Endothelial cell of umbilical vein (primary cell): Measurements from ENCODE around the gene KCTD13. TPM values are rescaled to one million over a fixed set of nuclear protein-coding genes. Genes with fewer than 3 reads are reported as not detected.
A peak's percentile ranks its signal among the peaks of the same experiment; 100 is the strongest.

Source experiments
- BruUV-seq: library from RNA; stranded (reverse); fragments of 400-500 nt; replicated peaks from 2 replicates; lab custom pipeline; 2021; lab: Mats Ljungman, UMichigan
- CTCF ChIA-PET: fragments of 300-600, 350-600 bp; sonication (Branson Sonifier 250); formaldehyde crosslinking; loops from one replicate; lab custom pipeline; 2021; ENCODE audit warnings: antibody characterized with exemption, inconsistent platforms; lab: Charles Lee
- POLR2A ChIA-PET: fragments of 300-600, 350-600 bp; sonication (Branson Sonifier 250); formaldehyde crosslinking; loops from one replicate; lab custom pipeline; 2021; ENCODE audit warnings: antibody characterized with exemption, inconsistent platforms; lab: Charles Lee
- DNase-seq: peaks from one replicate; pipeline ENCODE4 v3.0.0-alpha.2; 2011; ENCODE audit warnings: low read depth, low spot score
- FAIRE-seq: peaks from 2 replicates; lab custom pipeline; 2011; peaks lifted over from hg19 to GRCh38; lab: Jason Lieb, UNC
- H2AFZ ChIP-seq: 2 replicates; pipeline ENCODE4 v1.6.0; 2012; ENCODE audit warnings: low read depth, low read length, control low read depth, inconsistent platforms
- H3K27ac ChIP-seq: 2 replicates; pipeline ENCODE4 v1.5.1; 2011; ENCODE audit warnings: low read depth, mild to moderate bottlenecking, control low read depth, low read length, moderate library complexity; ENCODE audit not compliant: insufficient read depth
- H3K27me3 ChIP-seq, 2 experiments: 2 replicates each; pipeline versions ENCODE4 v1.6.0 to v1.6.1; 2011; ENCODE audit warnings: low read length in 2 of 2, mixed read lengths in 1 of 2; ENCODE audit not compliant: control insufficient read depth in 2 of 2, insufficient read depth in 2 of 2
- H3K36me3 ChIP-seq, 2 experiments: 2 replicates in 1 of 2; 3 replicates in 1 of 2; pipeline ENCODE4 v1.5.1; 2011; ENCODE audit warnings: low read length in 2 of 2, mild to moderate bottlenecking in 1 of 2, moderate library complexity in 1 of 2; ENCODE audit not compliant: control insufficient read depth in 2 of 2, insufficient read depth in 2 of 2; ENCODE audit errors: extremely low read depth in 1 of 2
- H3K4me1 ChIP-seq: 3 replicates; pipeline ENCODE4 v1.5.1; 2011; ENCODE audit warnings: mild to moderate bottlenecking, low read length; ENCODE audit not compliant: control insufficient read depth, insufficient read depth; ENCODE audit errors: extremely low read depth
- H3K4me2 ChIP-seq: 2 replicates; pipeline ENCODE4 v1.6.1; 2011; ENCODE audit warnings: low read length, control low read depth, mixed read lengths; ENCODE audit not compliant: insufficient read depth
- H3K4me3 ChIP-seq, 3 experiments: fragments of 200-600 bp in 1 of 3; sonication (generic), shearing (Covaris generic) in 1 of 3; replicated peaks in 1 of 3; 2 replicates each; pipeline ENCODE4 v1.5.1; 2011 to 2016; ENCODE audit warnings: control low read depth in 3 of 3, low read length in 3 of 3, mild to moderate bottlenecking in 2 of 3, inconsistent platforms in 1 of 3, low read depth in 1 of 3, moderate library complexity in 1 of 3; ENCODE audit not compliant: insufficient read depth in 1 of 3
- H3K79me2 ChIP-seq: 2 replicates; pipeline ENCODE4 v1.6.0; 2012; ENCODE audit warnings: low read length, inconsistent platforms; ENCODE audit not compliant: control insufficient read depth, insufficient read depth
- H3K9ac ChIP-seq: replicated peaks from 2 replicates; pipeline ENCODE3; 2011; ENCODE audit warnings: low read length, control low read depth; ENCODE audit not compliant: insufficient read depth; ENCODE audit errors: extremely low read depth
- H3K9me1 ChIP-seq: replicated peaks from 3 replicates; pipeline ENCODE4 v1.6.0; 2011; ENCODE audit warnings: mild to moderate bottlenecking, low read length; ENCODE audit not compliant: control insufficient read depth, insufficient read depth; ENCODE audit errors: extremely low read depth
- H3K9me3 ChIP-seq: replicated peaks from 2 replicates; pipeline ENCODE4 v1.5.1; 2012; ENCODE audit warnings: low read length, inconsistent platforms; ENCODE audit not compliant: control insufficient read depth, insufficient read depth
- H4K20me1 ChIP-seq: replicated peaks from 2 replicates; pipeline ENCODE3; 2011; ENCODE audit warnings: mild to moderate bottlenecking, low read length; ENCODE audit not compliant: control insufficient read depth, insufficient read depth; ENCODE audit errors: extremely low read depth
- EZH2 ChIP-seq: IDR thresholded peaks from 2 replicates; pipeline ENCODE4 v1.6.1; 2012; ENCODE audit warnings: borderline replicate concordance, low read depth, mild to moderate bottlenecking, moderate library complexity, low read length, inconsistent platforms; ENCODE audit not compliant: severe bottlenecking
- FOS ChIP-seq: IDR thresholded peaks from 2 replicates; pipeline ENCODE4 v1.6.1; 2011; ENCODE audit warnings: mild to moderate bottlenecking, low read length, moderate library complexity, borderline replicate concordance; ENCODE audit not compliant: insufficient read depth
- GATA2 ChIP-seq: IDR thresholded peaks from 2 replicates; pipeline ENCODE4 v1.7.0; 2011; ENCODE audit warnings: low read depth, mild to moderate bottlenecking, moderate library complexity, mixed read lengths, low read length; ENCODE audit not compliant: insufficient read length, insufficient read depth
- JUN ChIP-seq: IDR thresholded peaks from 2 replicates; pipeline ENCODE4 v1.6.1; 2011; ENCODE audit warnings: borderline replicate concordance, low read depth; ENCODE audit not compliant: insufficient read length, insufficient read depth
- MAX ChIP-seq: IDR thresholded peaks from 2 replicates; pipeline ENCODE4 v1.6.1; 2011; ENCODE audit not compliant: insufficient read depth, insufficient read length
- MYC ChIP-seq: IDR thresholded peaks from one replicate; pipeline ENCODE4 v1.6.1; 2011; ENCODE audit warnings: mild to moderate bottlenecking, low read depth, low read length
- POLR2A ChIP-seq: IDR thresholded peaks from 2 replicates; pipeline ENCODE4 v1.6.1; 2012; ENCODE audit warnings: low read depth, mild to moderate bottlenecking, control low read depth, low read length
- POLR2AphosphoS5 ChIP-seq: IDR thresholded peaks from 2 replicates; pipeline ENCODE4 v1.6.1; 2012; ENCODE audit warnings: low read depth, mild to moderate bottlenecking, control low read depth, low read length, moderate library complexity; ENCODE audit not compliant: insufficient read depth
- dilution Hi-C: fragments of 300-500 bp; cut with MboI; formaldehyde crosslinking; loops from one replicate; pipeline ENCODE4 v1.15.0; 2019; ENCODE audit warnings: low sequenced_read_pairs; ENCODE audit not compliant: extremely low pct_ligation_motif_present
- intact Hi-C: fragments of 100-400 bp; cut with micrococcal nuclease; formaldehyde crosslinking; loops from one replicate; pipeline ENCODE4 v1.10.0; 2022
- polyA plus RNA-seq, 4 experiments: library from polyadenylated mRNA; depleted of rRNA in 3 of 4; stranded (reverse) in 3 of 4; unstranded in 1 of 4; fragments of >200 nt; gene quantifications; 2 replicates each; pipeline versions ENCODE4 v1.2.1 to v1.2.3, GENCODE V29; 2011 to 2012; ENCODE audit warnings: missing spikeins in 1 of 4
- total RNA-seq: library from RNA; stranded (reverse); gene quantifications from 2 replicates; pipeline ENCODE4 v1.2.3, GENCODE V29; 2021
- TF ChIP-seq, protein P1 (sequence below), 2 donors: IDR thresholded peaks; 1 replicate in 1 of 2; 2 replicates in 1 of 2; pipeline ENCODE4 v1.5.1; 2011; ENCODE audit warnings: low read length in 2 of 2, mild to moderate bottlenecking in 2 of 2, moderate library complexity in 2 of 2, control low read depth in 1 of 2, inconsistent platforms in 1 of 2, low read depth in 1 of 2; ENCODE audit not compliant: insufficient read depth in 1 of 2; ENCODE audit errors: extremely low read depth in 1 of 2

Gene KCTD13
- total and polyA plus RNA-seq, 2 donors (not counting 3 experiments of a cell fraction or from before 2014, with no cell fraction given), result 22.6 to 24.2 TPM

GRCh38 chr16:29975134-29975538 lies 49.1 kb upstream of the KCTD13 start:
- H3K4me2 ChIP-seq, result peak overlapping the region; percentile 98
- dilution Hi-C loops (no loop called here), intact Hi-C loops (loop anchor here (5.0 kb wide), 1 partner anchor 183 kb away; the partner anchor contains the start of gene KIF22)
- DNase-seq, result no peak
- peaks cover 44% of the 10 kb centered on the region for H3K4me1 ChIP-seq
- no peaks in the 10 kb centered on the region for H3K9me3 ChIP-seq
- H3K9me1 ChIP-seq, result no peaks in the 10 kb centered on the region
- ChIA-PET CTCF (interaction anchor here (1.1 to 2.8 kb wide), 7 partner anchors 14 to 167 kb away, joined by 3 to 14 read pairs (median 4); partner anchors contain the start of genes INO80E and TMEM219), POLR2A (interaction anchor here (0.5 kb wide), 1 partner anchor 1354 kb away, joined by 3 read pairs; no protein-coding TSS in a partner anchor)
- TF ChIP-seq POLR2A (no peak), MAX (no peak), GATA2 (no peak), MYC (no peak), POLR2AphosphoS5 (no peak), EZH2 (no peak), FOS (no peak), JUN (no peak)
- TF ChIP-seq, protein P1, sequence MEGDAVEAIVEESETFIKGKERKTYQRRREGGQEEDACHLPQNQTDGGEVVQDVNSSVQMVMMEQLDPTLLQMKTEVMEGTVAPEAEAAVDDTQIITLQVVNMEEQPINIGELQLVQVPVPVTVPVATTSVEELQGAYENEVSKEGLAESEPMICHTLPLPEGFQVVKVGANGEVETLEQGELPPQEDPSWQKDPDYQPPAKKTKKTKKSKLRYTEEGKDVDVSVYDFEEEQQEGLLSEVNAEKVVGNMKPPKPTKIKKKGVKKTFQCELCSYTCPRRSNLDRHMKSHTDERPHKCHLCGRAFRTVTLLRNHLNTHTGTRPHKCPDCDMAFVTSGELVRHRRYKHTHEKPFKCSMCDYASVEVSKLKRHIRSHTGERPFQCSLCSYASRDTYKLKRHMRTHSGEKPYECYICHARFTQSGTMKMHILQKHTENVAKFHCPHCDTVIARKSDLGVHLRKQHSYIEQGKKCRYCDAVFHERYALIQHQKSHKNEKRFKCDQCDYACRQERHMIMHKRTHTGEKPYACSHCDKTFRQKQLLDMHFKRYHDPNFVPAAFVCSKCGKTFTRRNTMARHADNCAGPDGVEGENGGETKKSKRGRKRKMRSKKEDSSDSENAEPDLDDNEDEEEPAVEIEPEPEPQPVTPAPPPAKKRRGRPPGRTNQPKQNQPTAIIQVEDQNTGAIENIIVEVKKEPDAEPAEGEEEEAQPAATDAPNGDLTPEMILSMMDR (IDR thresholded peaks at IDR 0.05; ENCODE audit: extremely low read depth in 1 of 2, insufficient read depth in 1 of 2, low read depth in 1 of 2, low read length in 2 of 2), result no peak
- H3K9ac ChIP-seq, result peak overlapping the region; percentile 93
- peaks cover 62% of the 10 kb centered on the region for H3K79me2 ChIP-seq
- peak; percentile 47 for FAIRE-seq
- peak overlapping the region; percentile 79 to 95 (median 94) for H3K4me3 ChIP-seq
- TSS peak; percentile 80 for BruUV-seq
- H2AFZ ChIP-seq, result no peak overlapping the region
- H3K27me3 ChIP-seq, result no peaks in the 10 kb centered on the region
- no peaks in the 10 kb centered on the region for H4K20me1 ChIP-seq
- peak overlapping the region; percentile 81 for H3K27ac ChIP-seq
- peaks cover 18 to 30% of the 10 kb centered on the region in 2 experiments for H3K36me3 ChIP-seq
